ENCODE data around the gene CA11.
A peak's percentile ranks its signal among the peaks of the same experiment; 100 is the strongest.

DNA sequence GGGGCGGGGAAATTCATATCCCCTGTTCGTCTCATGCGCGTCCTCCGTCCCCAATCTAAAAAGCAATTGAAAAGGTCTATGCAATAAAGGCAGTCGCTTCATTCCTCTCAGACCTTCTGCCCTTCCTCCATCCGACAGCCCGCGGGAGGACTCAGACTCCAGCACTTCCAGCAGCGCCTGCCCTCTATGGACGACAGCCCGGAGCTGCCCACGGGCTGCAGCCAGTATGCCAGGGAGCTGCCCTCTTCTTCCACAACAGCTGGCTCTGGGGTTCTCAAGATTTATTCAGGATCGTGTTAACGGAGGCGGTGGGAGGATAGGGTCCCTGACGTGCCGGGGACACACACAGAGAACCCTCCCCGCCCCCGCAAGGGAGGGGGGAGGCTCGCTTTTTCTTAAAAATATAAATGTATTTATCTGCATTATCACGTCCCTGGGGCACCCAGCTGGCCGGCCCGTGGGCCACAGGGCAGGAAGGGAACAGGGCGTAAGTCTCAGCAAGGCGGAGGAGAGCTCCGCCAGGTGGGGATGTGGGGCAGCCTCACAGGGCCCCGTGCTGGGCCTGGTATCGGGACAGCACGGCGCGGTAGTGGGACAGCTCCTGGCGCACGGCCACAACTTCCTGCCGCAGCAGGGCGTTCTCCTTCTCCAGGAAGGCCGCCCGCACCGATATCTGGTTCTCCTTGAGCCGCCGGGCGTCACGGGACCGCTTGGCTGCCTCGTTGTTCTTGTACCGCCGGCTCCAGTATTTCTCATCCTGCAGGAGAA, 15.5 kb downstream of the CA11 start:
- TF ChIP-seq EZH2phosphoT487 (IDR thresholded peaks at IDR 0.05; ENCODE audit: unreplicated experiment) (no peak), POLR2AphosphoS5 (IDR thresholded peaks at IDR 0.05; ENCODE audit: low read depth) (no peak; the same call in 1 of the 2 replicates), EZH2 (IDR thresholded peaks at IDR 0.05; ENCODE audit: low read depth, unreplicated experiment) (no peak), JUNB (IDR thresholded peaks at IDR 0.05; ENCODE audit: unreplicated experiment) (no peak), REST (IDR thresholded peaks at IDR 0.05; ENCODE audit: unreplicated experiment) (peak; percentile 13), CREB1 (CRISPR knock-in tag; IDR thresholded peaks at IDR 0.05; ENCODE audit: low read depth) (no peak), ZNF331 (CRISPR knock-in tag; IDR thresholded peaks at IDR 0.05; ENCODE audit: low read depth) (no peak), STAT1 (IDR thresholded peaks at IDR 0.05; ENCODE audit: unreplicated experiment) (no peak), ZNF462 (CRISPR knock-in tag; IDR thresholded peaks at IDR 0.05) (no peak), ZNF114 (CRISPR knock-in tag; IDR thresholded peaks at IDR 0.05) (no peak)
- TF ChIP-seq, protein P1, sequence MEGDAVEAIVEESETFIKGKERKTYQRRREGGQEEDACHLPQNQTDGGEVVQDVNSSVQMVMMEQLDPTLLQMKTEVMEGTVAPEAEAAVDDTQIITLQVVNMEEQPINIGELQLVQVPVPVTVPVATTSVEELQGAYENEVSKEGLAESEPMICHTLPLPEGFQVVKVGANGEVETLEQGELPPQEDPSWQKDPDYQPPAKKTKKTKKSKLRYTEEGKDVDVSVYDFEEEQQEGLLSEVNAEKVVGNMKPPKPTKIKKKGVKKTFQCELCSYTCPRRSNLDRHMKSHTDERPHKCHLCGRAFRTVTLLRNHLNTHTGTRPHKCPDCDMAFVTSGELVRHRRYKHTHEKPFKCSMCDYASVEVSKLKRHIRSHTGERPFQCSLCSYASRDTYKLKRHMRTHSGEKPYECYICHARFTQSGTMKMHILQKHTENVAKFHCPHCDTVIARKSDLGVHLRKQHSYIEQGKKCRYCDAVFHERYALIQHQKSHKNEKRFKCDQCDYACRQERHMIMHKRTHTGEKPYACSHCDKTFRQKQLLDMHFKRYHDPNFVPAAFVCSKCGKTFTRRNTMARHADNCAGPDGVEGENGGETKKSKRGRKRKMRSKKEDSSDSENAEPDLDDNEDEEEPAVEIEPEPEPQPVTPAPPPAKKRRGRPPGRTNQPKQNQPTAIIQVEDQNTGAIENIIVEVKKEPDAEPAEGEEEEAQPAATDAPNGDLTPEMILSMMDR (conservative IDR thresholded peaks at IDR 0.05; ENCODE audit: low read depth in 2 of 2): peak in 1 of 2 experiments; percentile 56; a peak in 3 of 4 replicates
- TF ChIP-seq, protein P2, sequence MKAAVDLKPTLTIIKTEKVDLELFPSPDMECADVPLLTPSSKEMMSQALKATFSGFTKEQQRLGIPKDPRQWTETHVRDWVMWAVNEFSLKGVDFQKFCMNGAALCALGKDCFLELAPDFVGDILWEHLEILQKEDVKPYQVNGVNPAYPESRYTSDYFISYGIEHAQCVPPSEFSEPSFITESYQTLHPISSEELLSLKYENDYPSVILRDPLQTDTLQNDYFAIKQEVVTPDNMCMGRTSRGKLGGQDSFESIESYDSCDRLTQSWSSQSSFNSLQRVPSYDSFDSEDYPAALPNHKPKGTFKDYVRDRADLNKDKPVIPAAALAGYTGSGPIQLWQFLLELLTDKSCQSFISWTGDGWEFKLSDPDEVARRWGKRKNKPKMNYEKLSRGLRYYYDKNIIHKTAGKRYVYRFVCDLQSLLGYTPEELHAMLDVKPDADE (IDR thresholded peaks at IDR 0.05): no peak

Data from GM23338 (cell line).